Measurements from ENCODE around the gene NOX3.

DNA sequence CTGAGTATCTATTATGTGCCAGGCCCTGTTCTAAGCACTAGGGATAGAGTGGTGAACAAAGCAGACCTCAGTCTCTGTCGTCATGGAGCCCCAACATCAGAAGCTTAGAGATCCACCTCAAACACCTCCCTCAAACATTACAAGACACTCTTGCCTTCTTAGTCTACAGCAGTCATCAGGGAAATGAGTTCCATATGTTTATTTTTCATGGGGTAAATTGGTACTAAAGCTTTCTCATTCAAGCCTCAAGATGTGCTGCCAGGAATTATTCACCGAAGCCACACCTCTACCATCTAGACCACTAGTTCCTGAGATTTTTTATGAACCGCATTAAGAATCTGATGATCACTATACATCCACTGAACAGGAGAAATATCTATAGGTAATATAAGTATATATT, 82.4 kb downstream of the NOX3 start:
- TF ChIP-seq PHF8 (conservative IDR thresholded peaks at IDR 0.05; ENCODE audit: low read depth, low read length) (no peak), EP300 (IDR thresholded peaks at IDR 0.05; ENCODE audit: borderline replicate concordance in 1 of 2, low read depth in 2 of 2, low read length in 2 of 2) (no peak), SP2 (IDR thresholded peaks at IDR 0.05; ENCODE audit: low read length) (no peak), POLR2A (IDR thresholded peaks at IDR 0.05; ENCODE audit: control extremely low read depth in 1 of 2, low read depth in 2 of 2, low read length in 2 of 2) (no peak), ZNF274 (IDR thresholded peaks at IDR 0.05; ENCODE audit: borderline replicate concordance, extremely low read depth, low read length) (no peak)
- TF ChIP-seq, protein P1, sequence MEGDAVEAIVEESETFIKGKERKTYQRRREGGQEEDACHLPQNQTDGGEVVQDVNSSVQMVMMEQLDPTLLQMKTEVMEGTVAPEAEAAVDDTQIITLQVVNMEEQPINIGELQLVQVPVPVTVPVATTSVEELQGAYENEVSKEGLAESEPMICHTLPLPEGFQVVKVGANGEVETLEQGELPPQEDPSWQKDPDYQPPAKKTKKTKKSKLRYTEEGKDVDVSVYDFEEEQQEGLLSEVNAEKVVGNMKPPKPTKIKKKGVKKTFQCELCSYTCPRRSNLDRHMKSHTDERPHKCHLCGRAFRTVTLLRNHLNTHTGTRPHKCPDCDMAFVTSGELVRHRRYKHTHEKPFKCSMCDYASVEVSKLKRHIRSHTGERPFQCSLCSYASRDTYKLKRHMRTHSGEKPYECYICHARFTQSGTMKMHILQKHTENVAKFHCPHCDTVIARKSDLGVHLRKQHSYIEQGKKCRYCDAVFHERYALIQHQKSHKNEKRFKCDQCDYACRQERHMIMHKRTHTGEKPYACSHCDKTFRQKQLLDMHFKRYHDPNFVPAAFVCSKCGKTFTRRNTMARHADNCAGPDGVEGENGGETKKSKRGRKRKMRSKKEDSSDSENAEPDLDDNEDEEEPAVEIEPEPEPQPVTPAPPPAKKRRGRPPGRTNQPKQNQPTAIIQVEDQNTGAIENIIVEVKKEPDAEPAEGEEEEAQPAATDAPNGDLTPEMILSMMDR (IDR thresholded peaks at IDR 0.05; ENCODE audit: control extremely low read depth in 1 of 3, insufficient read depth in 1 of 3, low read depth in 1 of 3, low read length in 3 of 3) = no peak
